Loucy (cell line): ENCODE results near the gene DYNC1LI1.

Experiments
- EZH2phosphoT487 ChIP-seq: fragments of 200-600 bp; IDR thresholded peaks from 2 replicates; pipeline ENCODE4 v1.6.1; 2018; ENCODE audit warnings: antibody characterized with exemption, mild to moderate bottlenecking, moderate library complexity, borderline replicate concordance
- TF ChIP-seq, protein P1 (sequence below): fragments of 200-600 bp; sonication (generic); conservative IDR thresholded peaks from 2 replicates; pipeline ENCODE4 v1.5.1; 2014; ENCODE audit warnings: mild to moderate bottlenecking, antibody characterized with exemption, low read length

DNA sequence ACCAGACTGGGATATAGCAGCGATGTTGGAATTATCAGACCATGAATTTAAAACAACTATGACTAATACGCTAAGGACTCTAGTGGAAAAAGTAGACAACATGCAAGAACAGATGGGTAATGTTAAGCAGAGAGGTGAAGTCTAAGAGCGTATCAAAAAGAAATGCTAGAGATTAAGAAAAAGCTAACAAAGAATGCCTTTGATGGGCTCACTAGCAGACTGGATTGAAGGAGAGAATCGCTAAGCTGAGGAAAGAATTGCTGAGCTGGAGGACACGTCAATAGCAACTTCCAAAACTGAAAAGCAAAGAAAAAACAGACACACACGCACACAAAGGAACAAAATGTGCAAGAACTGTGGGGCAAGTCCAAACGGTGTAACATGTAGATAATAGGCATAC lies 48.0 kb downstream of the DYNC1LI1 start:
- TF ChIP-seq, protein P1, sequence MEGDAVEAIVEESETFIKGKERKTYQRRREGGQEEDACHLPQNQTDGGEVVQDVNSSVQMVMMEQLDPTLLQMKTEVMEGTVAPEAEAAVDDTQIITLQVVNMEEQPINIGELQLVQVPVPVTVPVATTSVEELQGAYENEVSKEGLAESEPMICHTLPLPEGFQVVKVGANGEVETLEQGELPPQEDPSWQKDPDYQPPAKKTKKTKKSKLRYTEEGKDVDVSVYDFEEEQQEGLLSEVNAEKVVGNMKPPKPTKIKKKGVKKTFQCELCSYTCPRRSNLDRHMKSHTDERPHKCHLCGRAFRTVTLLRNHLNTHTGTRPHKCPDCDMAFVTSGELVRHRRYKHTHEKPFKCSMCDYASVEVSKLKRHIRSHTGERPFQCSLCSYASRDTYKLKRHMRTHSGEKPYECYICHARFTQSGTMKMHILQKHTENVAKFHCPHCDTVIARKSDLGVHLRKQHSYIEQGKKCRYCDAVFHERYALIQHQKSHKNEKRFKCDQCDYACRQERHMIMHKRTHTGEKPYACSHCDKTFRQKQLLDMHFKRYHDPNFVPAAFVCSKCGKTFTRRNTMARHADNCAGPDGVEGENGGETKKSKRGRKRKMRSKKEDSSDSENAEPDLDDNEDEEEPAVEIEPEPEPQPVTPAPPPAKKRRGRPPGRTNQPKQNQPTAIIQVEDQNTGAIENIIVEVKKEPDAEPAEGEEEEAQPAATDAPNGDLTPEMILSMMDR, result no peak
- no peak for TF ChIP-seq EZH2phosphoT487
